Measurements from ENCODE around the gene JTB.

JTB gene

DNA sequence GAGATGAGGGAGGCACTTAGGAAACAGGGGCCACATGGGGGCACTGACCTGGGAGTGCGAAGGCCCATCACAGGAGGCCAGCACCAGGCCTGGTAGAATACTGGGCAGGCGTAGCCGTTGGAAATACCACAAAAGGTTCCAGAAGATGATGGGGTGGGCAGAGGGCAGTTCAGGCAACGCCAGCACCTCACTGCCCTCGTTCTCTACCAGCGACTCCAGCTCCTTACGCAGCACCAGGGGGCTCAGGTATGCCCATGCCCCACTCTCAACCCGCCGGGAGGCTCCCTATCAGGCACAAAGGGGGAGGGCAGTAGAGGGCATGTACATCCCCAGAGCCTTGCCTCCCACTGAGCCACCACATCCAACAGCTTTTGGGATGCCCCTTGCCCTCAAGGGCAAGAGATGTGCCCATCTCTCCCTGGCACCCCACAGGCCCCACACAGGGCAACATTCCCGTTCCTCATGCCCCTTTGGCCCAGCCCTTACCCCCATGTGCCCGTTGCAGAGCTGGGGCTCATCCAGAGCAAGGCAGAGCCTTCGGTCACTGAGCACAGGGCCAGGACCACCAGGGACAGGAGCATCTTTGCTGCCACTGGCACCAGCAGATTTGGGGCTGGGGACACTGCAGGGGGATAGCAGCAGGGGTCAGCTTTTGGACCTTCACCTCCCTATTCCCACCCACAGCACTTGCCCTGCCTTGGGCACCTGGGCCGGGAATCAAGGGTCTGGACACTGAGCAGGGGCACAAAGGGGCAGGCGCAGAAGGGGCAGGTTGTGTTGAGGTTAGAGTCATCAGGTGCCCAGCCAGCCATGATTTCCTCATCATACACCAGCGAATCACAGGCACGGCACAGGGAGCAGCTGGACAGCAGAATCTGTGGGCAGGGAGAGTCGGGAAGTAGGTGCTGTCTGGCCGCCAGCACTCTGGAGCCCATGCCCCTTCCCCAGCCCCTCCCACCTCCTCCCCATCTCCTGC is 45.0 kb downstream of the JTB start:
- no peak for DNase-seq (ENCODE audit: low spot score)

DNA sequence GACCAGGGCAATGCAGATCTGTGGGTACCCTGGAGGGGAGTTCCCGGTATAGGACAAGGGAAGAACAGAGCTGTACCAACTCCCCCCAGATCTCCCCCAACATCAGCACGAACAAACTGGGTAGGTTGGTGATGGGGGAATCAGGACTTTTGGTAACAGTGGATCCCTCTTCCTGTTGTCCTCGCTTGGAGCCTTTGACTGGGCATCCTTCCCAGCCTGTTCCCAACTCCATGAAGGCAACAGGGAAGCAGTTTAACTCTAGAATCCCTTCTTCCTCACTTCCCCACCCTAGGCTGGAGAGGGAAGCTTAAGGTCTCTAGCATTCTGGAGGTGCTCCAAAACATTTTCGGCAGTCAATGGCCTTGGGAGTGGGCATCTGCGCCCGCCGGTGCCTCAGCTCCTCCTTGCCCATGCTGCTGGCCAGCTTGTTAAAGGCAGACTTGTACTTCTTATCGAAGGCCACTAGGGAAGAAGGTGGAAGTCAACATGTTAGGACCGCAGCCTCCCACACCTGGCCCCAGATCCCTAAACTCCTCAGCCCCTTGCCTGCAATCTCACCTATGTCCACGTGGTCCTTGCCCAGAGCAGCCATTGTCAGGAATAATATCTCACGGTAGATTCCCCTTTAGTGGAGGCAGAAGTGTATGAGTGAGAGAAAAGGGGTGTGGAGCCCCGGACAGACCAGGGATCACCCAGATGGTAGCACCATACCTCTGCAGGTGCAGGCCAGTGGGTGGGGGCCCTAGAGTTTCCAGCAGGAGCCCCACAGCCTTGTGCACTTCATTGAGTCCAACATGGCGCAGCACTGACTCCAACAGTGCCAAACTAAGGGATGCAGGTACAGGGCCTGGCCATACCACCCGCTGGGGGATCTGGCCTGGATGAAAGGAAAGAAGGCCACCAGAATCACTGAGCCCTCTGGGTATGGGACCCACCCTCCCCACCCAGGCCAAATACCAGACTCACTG is 47.2 kb downstream of the JTB start:
- no peak for DNase-seq (ENCODE audit: low spot score)

DNA sequence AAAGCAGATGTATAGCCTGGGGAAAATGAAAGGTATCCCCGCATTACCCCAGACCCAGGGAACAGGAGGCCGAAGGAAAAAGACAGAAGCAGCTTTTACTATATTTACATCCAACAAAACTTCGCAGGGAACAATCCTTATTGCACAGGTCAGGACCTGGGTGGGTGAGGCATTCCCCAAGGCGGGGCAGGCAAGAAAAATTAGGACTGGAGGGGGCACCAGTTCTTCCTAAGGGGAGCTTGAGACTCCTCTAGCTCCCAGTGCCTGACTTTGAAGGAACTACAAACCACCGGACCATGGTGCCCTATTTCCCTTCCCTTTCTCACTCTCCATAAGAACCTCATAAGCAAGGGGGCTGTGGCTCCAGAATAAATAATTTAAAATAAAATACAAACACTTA is 48.0 kb downstream of the JTB start:
- DNase-seq (ENCODE audit: low spot score), result no peak

DNA sequence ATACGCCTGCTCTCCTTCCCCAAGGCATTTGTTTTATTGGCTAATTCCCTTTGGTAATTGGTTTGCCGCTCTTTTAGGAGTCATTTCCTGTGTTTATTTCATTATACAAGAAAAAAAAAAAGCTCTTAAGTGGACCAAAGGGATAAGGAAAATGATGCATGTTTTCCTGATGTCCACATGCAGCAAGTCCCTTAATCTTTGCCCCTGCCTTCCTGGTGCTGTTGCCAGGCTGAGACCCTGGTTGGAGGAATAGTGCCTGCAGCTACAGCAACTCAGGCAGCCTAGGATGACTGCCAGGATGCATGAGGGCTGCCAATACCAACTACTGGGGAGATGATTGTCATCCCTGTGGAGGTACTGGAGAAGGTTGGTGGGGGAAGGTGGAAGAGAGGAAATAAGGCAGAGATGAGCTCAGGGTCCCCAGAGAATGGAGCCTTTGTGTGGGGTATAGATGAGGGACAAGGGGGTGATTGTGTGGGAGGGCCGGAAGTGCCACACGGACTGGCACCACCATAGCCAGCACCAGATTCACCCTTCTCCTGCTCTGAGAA is 48.6 kb downstream of the JTB start:
- DNase-seq (ENCODE audit: low spot score), result no peak

DNA sequence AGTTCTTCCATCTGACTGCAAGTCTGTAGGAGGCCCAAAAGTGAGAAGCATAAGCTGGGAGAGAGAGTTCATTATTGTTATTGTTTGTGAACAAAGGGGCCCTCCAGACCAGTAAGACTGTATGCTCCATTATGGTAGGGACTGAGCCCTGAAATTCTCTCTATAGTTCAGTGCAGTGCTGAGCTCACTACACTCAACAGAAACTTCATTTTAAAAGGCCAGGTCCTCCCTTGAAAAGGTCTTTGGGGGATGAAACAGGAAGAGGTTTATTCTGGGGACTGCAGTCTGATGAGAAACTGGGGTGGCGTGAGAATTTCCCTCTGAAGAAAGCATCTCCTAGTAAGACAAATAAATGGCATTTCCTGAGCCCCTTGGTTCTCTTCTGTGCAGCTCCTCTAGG is 49.2 kb downstream of the JTB start:
- DNase-seq (ENCODE audit: low spot score), result no peak

DNA sequence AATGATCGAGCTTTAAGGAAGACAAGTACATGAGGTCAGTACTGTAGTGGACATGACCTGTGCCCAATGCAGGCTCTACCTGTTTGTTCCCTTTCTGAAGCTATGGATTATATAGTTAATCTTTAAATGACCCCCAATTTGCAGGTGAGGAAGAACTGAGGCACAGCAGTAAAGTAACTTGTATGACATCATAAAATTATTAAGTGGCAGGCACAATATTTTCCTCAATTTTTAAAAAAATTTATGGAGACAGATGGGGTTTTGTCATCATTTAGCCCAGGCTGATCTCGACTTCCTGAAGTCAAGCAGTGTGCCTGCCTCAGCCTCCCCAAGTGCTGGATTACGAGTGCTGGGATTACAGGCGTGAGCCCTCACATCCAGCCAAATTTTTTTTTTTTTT is 51.1 kb downstream of the JTB start:
- no peak for DNase-seq (ENCODE audit: low spot score)
